HG03565 (cell line): ENCODE results near the gene SLC46A3.
A peak's percentile ranks its signal among the peaks of the same experiment; 100 is the strongest.
"Not testable (repeated sequence)": the region's sequence is repeated elsewhere in the genome, so short reads cannot be mapped to it uniquely, and the experiment has no call there.

Experiments used
- ATAC-seq: cut with Tn5 transposase; IDR thresholded peaks from one replicate; pipeline ENCODE4 v1.9.1; 2021; ENCODE audit warnings: mild to moderate bottlenecking, moderate library complexity; ENCODE audit not compliant: unreplicated experiment

SLC46A3 gene

DNA sequence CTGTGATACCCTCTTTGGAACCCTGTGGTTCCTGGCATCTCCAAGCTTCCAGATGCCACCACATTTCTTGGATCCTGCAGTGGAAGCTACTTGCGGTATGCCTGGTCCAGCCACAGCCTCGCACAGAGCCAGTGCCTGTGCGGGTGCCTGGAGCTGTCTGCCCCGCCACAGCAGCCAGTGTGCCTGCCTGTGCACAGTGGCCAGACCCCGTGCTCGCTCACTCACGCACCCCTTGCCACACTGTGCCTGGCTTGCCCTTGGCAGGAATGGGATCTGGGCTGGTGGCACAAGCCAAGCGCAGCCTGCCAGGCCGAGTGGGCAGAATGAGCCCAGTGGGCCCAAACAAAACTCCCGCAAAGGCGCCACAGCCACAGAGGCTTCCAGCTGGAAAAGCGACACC, 33.7 kb downstream of the SLC46A3 start:
- no peak for ATAC-seq

DNA sequence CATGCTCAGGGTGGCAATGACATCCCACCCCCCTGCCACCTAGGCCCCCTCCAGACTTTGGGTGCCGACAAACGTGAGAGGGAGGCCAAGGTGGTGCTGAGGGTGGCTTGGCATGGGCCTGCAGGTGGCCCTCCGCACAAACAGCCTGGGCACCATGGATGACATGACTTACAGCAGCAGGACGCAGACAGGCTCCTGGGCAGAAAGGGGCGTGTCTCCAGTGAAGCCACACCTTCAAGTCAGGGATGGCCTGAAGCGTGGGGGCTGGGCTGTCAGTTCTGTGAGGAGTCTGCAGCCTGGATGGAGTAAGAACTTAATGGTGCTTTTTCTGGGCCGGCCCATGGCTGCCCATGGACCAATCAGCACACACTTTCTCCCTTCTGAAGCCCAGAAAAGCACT, 34.5 kb downstream of the SLC46A3 start:
- ATAC-seq, result no peak

DNA sequence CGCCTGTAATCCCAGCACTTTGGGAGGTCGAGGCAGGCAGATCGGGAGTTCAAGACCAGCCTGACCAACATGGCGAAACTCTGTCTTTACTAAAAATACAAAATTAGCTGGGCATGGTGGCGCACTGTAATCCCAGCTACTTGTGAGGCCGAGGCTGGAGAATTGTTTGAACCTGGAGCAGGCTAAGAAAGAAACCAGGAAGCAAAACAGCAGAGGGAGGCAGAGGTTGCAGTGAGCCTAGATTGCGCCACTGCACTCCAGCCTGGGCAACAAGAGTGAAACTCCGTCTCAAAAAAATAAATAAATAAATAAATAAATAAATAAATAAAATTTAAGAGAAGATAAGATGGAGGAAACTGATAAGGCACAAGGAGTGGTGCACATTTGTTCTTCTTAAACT, 35.6 kb downstream of the SLC46A3 start:
- not testable (repeated sequence) for ATAC-seq

DNA sequence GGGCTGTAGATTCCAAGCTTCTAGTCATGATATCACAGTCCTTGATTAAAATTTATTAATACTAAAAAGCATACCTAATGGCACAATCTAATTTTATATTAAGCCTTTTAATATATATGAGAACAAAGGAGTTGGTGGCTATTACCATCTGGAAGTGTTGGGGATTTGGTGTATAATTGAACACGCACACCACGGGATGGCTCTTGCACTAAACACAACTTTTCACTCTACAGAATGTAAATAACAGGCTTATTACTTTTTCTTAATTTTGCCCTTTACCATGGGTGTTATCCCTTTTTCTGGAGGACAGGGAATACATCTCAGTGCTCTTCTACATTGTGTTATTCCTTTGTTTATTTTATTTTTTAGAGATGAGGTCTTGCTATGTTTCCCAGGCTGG, 38.2 kb downstream of the SLC46A3 start:
- no peak for ATAC-seq

DNA sequence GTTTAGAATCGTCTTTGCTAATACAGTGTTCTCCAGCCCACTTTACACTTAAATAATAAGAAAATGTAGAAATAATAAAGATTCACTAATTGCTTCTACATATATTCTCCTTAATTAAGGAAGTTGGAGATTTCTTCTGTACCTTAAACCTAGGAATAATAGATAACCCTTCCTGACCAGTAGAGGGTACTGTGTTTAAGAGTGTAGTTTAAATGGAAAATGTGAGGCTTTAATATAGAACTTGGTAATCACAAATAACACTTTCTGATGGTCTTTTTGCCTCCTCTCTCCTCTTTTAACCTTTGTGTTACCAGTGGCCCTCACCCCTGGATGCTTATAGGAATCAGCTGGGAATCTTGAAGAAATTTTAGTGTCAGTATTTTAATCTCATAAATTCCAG, 39.1 kb downstream of the SLC46A3 start:
- no peak for ATAC-seq

DNA sequence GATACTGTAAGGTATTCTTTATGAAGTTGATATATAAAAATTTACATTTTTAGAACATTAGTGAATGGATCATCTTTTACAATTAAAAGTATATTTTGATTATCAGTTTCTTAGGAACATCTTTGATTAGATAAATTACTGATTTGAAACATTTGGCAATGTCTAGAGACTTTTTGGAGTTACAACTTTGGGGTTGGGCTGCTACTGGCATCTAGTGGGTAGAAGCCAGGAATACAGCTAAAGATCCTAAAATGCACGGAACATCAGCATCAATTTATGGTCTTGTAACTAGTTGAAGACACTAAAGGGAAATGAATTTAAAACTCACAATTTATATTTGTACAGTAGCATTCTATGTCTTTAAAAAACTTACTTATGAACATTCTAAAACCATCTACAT, 40.0 kb downstream of the SLC46A3 start:
- no peak for ATAC-seq

DNA sequence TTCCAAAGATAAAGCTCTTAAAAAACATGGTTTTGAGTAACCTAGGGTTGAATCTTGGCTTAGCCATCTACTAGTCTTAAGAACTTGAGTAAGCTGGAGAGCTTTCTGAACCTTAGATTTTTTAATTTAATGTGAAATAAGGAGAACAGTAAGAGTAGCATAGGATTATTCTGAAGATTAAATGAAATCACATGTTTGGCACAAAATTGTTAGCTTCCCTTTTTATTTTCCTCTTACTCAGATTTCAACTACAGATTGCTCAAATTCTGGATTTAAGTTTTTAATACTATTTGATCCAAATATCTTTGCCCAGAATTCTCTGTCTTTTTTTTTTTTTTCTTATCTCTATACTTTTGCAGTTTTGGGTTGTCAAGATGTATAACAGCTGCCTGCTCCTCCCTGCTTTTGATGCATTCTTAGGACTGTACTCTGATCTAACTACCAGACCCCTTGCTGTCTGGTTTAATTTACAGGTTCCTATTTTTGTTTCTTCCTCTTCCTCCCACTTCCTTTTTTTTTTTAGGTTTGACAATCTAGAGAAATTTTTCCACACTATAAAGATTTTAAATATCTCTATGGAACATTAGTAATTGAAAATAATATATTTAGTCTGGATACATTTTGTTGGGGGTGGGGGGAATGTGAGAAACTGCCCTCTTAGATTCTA, 47.5 kb downstream of the SLC46A3 start:
- no peak for ATAC-seq

DNA sequence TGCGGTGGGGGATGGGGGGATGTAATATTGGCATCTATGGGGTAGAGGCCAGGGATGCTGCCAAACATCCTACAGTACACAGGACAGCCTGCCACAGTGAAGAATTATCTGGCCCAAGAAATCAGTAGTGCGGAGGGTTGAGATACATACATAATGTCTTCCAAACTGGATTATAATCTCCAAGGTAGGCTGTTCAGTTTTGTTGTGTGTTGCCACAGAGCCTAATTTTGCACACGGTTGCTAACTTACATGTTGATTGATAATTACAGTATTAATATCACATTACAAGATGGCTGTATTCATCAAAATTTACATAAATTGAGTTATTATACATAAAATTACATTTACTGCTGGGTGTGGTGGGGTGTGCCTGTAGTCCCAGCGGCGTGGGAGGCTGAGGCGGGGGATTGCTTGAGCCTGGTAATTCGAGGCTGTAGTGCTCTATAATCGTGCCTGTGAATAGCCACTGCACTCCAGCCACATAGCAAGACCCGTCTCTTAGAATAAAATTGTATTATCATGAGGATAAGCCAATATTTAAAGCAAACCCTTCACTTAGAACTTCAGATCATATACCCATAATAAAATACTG, 51.8 kb downstream of the SLC46A3 start:
- no peak for ATAC-seq

DNA sequence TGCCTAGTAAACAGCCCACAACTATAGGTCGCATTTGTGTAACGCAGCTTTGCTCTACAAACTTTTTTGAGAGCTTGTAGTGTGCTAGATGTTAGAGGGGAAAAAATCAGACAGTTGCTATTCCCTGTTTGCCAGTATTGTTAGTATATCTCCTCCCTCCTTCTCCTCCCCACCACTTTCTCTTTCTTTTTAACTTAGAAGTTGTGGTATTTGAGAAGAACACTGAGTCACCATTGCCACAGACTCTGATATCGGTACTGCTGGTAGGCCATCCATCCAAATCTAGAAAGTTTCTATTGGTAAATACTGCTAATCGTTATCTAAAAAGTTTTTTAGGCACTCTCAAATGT, 59.2 kb downstream of the SLC46A3 start:
- ATAC-seq, result peak; percentile 28

DNA sequence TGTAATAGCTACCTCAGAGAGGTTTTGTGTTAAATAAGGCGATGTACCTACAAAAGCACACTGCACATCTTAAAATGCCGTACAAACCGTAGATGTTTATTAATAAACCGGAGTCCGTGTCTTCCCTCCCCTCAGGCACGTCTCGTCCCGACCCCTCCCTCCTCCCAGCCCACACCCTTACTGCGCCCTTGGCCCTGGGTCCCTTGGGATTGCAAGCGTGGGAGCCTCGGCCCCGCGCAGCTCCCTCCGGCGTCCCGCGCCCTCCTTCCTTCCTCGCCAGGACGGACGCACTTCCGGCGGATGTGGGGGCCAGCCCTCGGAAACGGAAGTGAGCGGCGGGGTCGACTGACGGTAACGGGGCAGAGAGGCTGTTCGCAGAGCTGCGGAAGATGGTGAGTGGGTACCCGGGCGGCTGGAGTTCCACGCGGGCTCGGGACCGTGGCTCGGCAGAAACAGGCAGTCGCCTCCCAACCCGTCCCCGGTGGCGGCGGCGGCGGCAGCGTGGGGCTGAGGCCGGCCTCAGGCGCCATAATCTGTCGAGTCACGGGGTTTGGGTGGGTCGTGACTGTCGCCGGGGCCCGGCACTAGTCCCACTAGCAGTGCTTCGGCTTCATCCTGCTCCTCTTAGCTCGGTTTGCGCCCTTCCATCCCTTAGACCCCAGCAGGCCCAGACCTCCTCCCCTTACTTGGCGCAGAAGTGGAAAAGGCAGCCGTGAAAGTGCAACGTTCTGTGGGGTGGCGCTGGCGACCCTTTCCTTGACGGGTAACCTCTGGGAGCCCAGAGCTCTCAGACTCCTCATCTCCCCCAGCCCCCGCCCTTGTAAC, 59.8 kb downstream of the SLC46A3 start, which contains the start of gene POMP:
TSS of gene POMP (plus strand) at position 335 of the 825 bp plus-strand sequence. CDS start at position 390, 55 bp downstream.
- peak; percentile 79 for ATAC-seq

DNA sequence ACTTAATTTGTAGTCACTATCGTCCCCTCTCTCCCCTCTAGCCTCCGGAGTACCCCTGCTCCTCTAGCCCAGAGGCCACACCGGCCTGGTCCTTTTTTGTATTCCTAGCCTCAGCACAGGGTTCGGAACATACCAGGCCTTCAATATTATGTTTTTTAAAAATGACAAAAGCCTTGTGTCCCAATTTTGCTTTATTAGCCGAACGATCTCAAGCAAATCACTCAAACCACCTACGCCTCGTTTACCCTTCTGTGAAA, 60.3 kb downstream of the SLC46A3 start:
- ATAC-seq, result no peak

DNA sequence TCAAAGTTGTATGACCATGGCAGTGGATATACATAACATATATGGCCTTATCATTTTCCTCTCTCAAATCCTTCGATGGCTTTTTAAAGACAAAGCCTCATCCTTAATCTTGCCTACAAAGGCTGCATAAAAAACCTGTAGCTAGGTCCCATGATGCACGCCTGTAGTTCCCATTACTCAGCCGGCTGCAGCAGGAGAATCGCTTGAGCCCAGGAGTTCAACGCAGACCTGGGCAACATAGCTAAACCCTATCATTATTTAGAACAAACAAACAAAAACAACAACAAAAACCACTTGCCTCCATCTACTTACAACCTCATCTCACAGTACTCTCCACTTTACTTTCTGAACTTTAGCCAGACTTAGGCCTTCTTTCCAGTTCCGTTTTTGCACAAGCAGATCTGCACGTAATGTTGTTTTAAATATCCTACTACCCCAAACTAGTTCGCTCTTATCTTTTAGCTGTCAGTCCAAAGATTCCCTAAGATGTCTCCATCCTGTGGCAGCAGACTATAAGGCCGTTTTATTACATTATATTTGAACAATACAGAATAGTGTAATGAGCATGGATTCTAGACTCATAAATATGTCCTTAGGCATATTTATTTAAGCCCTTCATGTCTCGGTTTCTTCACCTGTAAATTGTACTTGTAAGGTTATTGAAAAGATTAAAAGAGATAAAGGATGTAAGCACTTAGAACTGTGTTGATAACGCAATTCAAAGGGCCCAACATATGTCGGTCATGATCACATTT, 60.8 kb downstream of the SLC46A3 start:
- ATAC-seq, result no peak

DNA sequence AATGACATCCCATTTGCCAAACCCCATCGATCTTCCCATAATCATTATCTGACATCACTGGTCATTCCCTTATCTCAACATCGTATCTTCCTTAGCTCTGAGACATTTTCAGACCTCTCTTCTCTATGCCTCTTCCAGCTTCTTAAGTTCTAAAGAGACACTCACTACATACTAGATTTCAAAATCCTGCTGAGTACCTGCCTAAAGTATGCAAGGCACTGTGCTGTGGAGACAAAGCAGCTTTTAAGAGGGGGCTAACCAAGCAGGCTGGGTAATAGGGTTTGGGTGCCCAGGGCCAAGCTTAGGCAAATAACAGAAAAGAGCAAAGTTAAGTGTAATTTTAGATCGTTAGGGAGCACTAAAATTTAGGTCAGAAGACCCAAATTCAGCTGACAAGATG, 63.2 kb downstream of the SLC46A3 start:
- no peak for ATAC-seq

DNA sequence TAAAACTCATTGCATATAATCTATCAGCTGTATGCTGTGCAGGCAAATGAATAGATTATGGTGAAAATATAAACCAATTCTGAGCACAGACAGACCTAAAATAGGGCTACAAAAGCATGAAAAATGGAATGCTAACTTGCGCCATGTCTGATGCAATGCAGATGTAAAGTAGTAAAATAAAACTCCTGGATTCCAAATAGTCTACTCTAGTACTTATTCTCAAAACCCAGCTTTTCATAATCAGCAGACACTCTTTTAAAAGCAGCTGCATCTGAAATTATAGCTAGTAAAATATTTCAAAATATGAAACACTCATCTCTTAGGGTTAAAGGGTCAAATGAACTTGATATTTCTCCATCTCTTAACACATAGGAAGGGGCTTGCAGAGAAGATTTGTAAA, 64.5 kb downstream of the SLC46A3 start:
- no peak for ATAC-seq

DNA sequence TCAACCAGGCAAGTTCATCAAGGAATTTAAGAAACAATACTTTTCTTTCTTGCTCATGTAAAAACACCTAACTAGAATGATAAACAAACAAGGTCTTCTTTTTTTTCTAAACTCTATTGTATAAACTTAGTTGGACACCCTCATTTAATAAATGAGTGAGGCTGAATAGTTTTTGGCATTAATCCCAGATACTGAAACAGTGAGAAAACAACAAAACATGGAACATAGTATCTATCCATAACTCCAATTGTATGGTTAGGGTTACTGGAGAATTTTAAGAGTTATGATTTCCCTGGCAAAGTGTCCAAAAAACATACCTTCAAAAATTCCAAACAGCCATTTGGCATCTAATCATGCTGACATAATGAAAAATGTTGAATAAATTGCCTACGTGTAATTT, 65.7 kb downstream of the SLC46A3 start:
- ATAC-seq, result no peak

DNA sequence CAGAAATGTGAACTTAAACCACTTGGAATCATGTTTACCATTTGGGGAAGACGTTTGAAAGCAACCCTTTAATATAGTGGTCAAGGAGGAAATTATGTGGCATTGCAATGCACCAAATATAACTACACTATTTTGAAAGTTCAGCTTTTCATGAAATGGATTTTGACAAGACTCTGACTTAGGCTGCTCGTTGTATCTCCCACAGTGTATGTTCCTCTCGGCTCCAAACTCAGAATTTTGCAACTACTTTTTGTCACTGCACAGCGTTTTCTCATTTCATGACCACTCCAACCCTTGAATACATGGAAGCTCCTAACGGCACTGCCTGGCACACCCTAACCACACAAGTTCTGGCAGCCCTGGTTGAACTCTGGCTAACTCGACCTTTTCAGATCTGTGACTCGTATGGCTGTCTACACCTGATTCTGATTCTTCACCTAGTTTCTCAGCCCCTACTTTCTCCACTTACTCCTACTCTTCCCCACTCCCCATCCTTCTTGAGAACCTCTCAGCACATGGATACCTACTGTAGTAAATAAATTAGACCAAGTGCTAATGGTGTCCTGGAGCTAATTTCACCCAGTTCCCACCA, 66.9 kb downstream of the SLC46A3 start:
- ATAC-seq, result no peak

DNA sequence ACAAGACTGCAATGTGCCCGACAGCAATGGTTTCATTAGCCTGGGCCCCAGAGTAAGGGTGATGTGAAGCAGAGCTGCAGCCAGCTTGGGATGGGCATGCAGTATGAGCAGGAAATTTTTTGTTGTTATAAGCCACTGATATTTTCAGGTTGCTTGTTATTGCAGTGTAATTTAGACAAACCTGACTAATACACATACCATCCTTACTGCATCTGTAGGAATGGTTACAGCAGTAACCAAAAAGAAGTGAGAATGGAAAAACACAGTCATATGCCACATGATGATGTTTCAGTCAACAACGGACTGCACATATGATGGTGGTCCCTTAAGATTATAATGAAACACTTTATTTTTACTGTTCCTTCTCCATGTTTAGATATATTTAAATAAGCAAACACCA, 68.5 kb downstream of the SLC46A3 start:
- no peak for ATAC-seq
